SW 1271 (cell line): ENCODE measurements around the gene CACNA2D3.

ENCODE experiments used
- DNase-seq, 2 experiments: peaks; one replicate each; lab custom pipeline; 2025; lab: John Stamatoyannopoulos, UW

Gene CACNA2D3

GRCh38 chr3:54676087-54676486 lies 553.7 kb downstream of the CACNA2D3 start:
- no peak for DNase-seq

- no peak for DNase-seq
Observed at GRCh38 chr3:54681706-54682105, 559.4 kb downstream of the CACNA2D3 start.

GRCh38 chr3:54685213-54685612 lies 562.9 kb downstream of the CACNA2D3 start:
- no peak for DNase-seq

- no peak for DNase-seq
Observed at GRCh38 chr3:54691289-54691771, 569.0 kb downstream of the CACNA2D3 start.

DNA sequence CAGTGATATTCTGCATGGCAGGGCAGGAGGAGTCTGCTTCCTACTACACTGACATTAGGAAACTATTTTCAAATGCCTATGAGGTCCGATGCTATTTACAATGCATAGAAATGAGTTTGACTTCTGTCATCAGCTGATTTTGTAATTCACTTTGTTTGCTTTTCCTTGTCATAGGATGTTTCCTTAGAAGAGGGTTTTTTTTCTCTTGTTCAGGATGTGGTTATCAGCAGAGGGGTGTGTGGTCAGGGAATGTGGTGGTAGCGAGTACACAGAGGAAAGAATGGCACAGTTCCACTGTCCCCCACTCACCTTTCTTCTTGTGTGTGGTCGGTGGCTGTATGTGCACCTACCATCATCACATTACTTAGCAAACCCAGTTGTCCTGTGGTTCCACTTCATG lies 574.0 kb downstream of the CACNA2D3 start:
- no peak for DNase-seq

DNA sequence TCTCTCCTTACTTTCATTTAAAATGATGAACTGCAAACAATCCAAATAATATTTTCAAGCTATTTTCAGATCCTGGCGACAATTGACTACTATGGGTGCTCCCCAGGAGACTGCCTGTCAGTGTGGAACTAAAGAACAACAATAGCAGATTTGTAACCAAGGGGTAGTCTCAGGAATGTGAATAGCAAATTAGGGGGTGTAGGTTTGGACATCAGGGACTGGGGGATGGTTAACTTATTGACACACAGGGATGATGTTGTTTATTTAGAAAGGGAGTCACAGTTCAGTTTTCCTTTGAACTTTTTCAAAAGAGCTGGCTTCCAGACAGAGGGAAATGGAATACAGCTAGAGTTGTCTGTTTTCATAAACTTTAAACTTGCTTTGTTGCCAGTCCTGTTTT lies 575.7 kb downstream of the CACNA2D3 start:
- no peak for DNase-seq

GRCh38 chr3:54703923-54704322 lies 581.6 kb downstream of the CACNA2D3 start:
- DNase-seq, result no peak

- DNase-seq, result no peak
Observed at GRCh38 chr3:54705730-54706129, 583.4 kb downstream of the CACNA2D3 start.

- no peak for DNase-seq
Observed at GRCh38 chr3:54706738-54707137, 584.4 kb downstream of the CACNA2D3 start.

- no peak for DNase-seq
Observed at GRCh38 chr3:54709785-54710184, 587.4 kb downstream of the CACNA2D3 start.

GRCh38 chr3:54710954-54711353 lies 588.6 kb downstream of the CACNA2D3 start:
- DNase-seq, result no peak

DNA sequence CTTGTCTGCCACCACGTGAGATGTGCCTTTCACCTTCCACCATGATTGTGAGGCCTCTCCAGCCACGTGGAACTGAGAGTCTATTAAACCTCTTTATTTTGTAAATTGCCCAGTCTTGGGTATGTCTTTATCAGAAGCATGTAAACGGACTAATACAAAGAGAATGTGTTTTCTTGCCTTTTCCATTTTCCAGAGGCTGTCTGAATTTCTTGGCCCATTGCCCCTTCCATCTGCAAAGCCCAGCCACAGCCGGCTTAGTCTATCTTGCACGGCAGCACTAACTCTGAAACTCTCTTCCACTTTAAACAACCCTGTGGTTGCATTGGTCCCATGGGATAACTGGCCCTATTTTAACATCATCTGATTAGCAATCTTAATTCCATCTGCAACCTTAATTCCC lies 590.2 kb downstream of the CACNA2D3 start:
- DNase-seq, result no peak

DNA sequence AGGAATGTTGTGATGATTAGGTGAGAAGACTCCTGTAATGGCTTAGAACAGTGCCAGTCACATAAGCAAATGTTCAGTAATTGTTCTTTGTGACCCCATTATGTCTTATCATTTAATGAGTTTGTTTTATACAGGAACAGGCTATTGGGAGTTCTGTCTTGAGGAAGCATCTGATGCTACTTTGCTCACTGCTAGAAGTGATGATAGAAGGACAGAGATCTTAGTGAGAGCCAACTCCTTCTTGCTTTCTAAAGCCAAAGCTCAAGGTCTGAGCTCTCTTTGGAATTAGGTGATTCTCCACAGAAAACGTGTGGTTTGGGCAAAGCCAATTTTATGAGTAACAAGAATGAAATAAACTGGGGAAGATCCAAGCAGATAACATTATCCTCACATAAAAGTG lies 590.7 kb downstream of the CACNA2D3 start:
- DNase-seq, result no peak

- DNase-seq, result no peak
Observed at GRCh38 chr3:54713455-54713854, 591.1 kb downstream of the CACNA2D3 start.

GRCh38 chr3:54714035-54714434 lies 591.7 kb downstream of the CACNA2D3 start:
- no peak for DNase-seq

GRCh38 chr3:54717506-54717905 lies 595.2 kb downstream of the CACNA2D3 start:
- DNase-seq, result no peak

- no peak for DNase-seq
Observed at GRCh38 chr3:54719914-54720313, 597.6 kb downstream of the CACNA2D3 start.

DNA sequence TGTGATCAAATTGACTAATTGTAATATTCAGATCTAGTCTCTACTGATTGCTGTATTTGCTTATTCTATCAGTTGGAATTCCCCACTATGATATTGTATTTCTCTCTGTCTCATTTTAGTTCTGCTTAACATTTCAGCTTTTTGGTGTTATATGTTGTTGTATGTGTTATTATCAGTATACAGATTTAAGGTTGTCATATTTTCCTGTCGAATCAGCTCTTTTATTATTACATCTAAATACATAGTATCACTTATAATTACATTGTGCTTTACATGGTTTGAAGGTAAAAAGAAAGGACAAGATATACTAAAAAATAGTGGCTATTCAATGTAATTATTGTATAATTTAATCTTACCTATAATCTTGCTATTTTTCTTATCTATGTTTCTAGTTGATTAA lies 598.3 kb downstream of the CACNA2D3 start:
- no peak for DNase-seq

DNA sequence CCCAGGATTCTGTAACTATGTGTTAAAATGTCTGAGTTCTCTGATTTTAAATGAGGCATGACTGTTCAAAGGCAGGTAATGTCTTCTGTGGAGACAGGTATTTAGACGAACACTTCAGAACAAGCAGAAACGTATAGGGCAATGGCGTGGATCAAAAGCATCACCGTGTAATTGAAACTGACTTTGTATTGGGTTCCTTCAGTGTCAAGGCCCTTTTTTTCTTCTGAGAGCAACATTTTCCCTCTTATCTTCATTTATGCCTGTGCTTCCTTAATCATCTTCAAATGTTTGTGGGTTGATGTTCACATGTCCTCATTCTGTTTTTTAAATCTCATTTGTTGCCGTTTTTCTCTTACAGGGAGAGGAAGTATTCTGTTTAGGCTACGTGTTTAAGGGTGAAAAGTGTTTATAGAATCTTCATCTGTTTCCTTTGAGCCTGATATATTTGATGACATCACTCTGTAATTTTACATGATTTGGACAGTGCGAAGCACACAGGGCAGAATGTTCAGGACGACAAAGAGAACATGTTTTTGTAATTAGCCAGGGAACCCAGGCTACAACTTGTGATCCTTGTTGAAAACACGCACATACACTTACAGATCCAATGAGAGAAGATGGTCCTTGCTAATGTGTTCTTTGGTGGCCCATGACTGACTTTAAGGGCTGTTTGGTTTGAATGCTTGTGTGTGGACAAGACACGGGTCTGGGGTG lies 609.5 kb downstream of the CACNA2D3 start:
- DNase-seq, result no peak

DNA sequence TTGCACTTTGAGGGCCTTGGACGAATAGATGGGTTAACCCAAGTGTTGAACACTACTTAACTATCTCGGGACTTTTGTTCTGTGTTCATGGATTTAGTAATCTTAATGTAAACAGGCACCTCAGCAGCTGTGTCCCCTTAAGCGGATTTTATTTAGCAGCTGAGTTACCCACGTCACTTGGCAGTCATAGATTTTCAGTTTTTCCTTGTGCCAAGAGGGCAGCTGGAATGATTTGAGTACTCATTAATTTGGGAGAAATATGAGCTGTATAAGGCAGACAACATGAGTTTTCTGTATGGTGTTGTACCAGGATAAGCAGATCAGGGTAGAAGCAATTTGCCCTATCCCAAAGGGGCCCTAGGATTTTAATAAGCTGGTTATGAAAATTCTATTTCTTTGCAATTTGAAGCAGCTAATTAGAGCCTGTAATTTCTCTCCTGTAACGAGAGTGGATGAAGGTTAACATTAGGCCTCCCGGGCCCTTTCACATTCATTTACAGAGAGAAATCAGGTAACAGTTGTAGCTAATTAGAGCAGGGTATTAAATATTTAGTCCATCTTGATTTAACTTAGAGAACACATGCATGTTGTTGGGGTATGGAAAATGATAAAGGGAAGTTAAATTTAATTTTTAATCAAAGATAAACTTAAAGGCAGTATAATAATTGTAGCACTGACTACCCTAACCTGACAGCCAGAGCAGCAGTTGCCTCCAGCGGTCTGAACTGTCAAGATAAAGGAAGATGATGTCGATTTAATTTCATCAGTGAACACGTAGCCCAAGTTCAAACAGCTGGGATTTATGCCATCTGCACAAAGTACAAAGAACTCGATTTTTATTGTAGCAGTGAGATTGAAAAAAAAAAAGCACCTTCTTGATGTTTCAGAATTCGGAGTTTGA lies 611.0 kb downstream of the CACNA2D3 start:
- DNase-seq, result no peak

DNA sequence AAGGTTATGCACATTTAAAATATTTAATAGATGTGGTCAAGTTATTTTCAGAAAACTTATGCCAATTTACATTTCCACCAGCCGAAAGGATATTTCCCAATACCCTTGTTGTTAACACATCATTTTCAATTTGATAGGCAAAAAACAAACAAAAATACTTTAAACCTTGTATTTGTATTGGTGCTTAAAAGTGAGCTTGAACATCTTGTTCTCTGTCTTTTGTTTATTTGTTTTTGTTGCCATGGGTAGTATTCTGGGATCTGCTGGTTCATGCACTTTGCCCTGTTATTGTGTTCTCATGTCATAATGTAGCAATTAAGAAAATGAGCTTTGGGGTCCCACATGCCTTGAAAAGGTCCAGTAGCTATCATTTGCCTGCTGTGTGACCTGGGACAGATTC lies 614.1 kb downstream of the CACNA2D3 start:
- no peak for DNase-seq

DNA sequence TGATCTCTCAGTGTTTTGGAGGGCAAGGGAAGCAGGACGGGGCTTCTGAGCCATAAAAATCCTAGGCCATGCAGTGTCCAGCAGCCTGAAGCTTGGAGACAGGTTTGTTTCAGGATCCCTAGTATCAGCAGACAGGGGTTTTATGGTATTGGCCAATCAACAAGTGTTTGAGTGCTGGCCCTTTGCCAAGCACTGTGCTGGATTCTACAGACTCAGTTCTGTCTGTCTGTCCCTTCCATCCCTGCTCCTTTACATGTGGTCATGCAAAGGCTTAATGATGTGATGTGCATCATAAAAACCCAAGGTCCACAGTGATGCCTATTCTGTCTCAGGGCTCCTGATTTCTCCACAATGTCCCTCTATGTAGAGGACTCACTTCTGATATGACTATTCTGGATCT lies 621.4 kb downstream of the CACNA2D3 start:
- DNase-seq, result no peak

- DNase-seq, result no peak
Observed at GRCh38 chr3:54744291-54744690, 621.9 kb downstream of the CACNA2D3 start.
